Activated T-cell treated with anti-CD3 and anti-CD28 coated beads for 1 hour (primary cell): ENCODE data around the gene COLEC11.

ENCODE experiments used
- DNase-seq: peaks from one replicate; pipeline ENCODE4 v3.0.0-alpha.2; 2020; ENCODE audit warnings: low read depth

COLEC11 gene

GRCh38 chr2:3639015-3639630 lies 44.2 kb downstream of the COLEC11 start:
- no peak for DNase-seq

- no peak for DNase-seq
Measured at GRCh38 chr2:3639653-3640052, 44.7 kb downstream of the COLEC11 start.

- no peak for DNase-seq
Measured at GRCh38 chr2:3641181-3641580, 46.3 kb downstream of the COLEC11 start.

DNA sequence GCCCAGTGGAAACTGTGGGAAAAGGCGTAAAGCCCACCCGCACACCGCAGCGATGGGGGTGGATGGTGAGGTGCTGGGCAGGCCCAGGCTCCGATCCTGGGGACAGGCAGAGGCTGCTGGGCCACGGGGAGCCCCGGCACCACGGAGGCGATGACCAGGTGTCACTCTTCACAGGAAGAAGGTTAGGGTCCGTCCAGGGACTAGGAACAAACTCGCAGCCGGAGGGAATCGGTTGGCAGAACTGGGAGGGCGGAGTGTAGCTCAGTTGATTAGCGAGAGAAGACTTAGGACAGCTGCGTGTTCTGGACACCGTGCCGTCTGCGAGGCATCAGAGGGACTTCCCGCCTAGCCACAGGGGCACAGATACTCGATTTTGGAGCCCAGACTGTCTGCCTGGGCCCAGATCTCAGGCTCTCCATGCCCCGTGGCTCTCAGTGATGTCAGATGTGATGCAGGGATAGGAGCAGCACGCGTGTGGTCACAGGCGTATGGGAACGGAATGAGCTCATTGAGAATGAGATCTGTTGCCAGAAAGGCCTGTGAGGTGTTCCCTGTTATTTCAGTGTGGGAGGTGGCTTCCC lies 47.0 kb downstream of the COLEC11 start:
- DNase-seq, result no peak

- DNase-seq, result no peak
Measured at GRCh38 chr2:3642521-3643215, 47.8 kb downstream of the COLEC11 start.

GRCh38 chr2:3643371-3644245 lies 48.7 kb downstream of the COLEC11 start:
- no peak for DNase-seq

- DNase-seq, result no peak
Measured at GRCh38 chr2:3644246-3644525, 49.3 kb downstream of the COLEC11 start.

GRCh38 chr2:3644891-3645605 lies 50.1 kb downstream of the COLEC11 start:
- DNase-seq, result no peak

DNA sequence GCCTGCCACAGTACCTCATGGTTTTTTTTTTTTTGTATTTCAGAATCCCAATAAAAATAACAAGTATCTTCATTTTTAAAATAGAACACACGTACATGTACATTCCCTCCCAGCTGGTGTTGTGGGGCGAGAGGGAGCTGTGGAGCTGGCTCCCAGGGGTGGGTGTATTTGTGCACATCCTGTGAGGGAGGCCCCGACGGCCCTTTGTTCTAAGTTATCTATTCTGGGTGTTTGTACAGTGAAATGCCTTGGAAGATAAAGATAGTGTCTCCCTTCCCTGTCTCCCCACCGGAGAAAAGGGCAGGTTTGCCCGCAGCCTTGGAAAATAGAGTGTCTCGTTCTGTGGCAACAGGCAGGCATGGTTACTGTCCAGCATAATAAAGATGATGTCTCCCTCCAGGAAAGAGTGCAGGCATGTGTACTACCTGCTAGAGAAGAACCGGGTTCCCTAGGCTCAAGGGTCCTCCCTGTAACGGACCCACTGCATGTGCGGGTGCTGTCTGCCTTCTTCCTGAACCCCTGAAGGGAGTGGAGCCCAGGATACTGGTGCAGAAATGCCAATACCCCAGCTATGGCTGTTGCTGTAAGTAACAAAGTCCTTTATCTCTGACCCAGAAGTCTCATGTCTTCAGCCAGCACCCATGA lies 51.0 kb downstream of the COLEC11 start:
- no peak for DNase-seq

- DNase-seq, result no peak
Measured at GRCh38 chr2:3646446-3646845, 51.5 kb downstream of the COLEC11 start.

- DNase-seq, result no peak
Measured at GRCh38 chr2:3647246-3647645, 52.3 kb downstream of the COLEC11 start.

GRCh38 chr2:3647831-3648651 lies 53.1 kb downstream of the COLEC11 start:
- no peak for DNase-seq

GRCh38 chr2:3648652-3649177 lies 53.8 kb downstream of the COLEC11 start:
- no peak for DNase-seq

GRCh38 chr2:3649581-3649980 lies 54.7 kb downstream of the COLEC11 start:
- no peak for DNase-seq

- DNase-seq, result no peak
Measured at GRCh38 chr2:3650140-3650920, 55.4 kb downstream of the COLEC11 start.

GRCh38 chr2:3651691-3652648 lies 57.1 kb downstream of the COLEC11 start:
- DNase-seq, result peak; percentile 31

DNA sequence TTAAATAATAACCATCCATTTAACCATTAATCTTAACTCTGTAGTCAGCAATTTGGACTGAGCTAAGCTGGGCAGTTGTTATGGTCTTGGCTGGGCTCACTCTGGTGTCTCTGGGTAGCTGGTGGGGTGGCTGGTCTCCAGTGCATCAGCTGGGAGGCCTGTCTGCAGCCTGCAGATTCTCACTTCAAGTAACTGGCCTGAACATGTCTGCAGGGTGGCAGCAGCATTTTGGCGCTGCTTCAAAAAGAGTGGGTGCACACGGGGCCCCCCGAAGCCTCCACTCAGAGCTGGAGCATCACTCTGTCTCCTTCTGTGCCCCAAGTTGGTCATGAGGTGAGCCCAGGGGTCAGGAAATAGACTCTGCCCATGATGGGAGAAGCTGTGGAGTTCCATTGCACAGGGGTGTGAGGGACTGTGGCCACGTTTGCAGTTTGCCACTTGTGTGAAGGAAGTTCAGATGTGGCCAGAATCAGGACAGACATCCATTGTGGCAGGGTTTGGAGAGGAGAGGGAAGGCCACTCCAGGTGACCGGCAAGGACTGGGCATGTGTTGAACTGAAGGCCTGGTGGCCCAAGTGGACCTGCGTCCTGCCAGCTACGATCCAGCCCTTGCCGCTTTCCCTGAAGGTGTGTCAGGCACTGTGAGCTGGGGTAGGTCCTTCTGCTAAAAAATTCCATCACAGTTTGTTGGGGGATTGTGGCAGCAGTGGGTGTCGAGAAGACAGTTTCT lies 58.1 kb downstream of the COLEC11 start:
- no peak for DNase-seq

- DNase-seq, result no peak
Measured at GRCh38 chr2:3654011-3654410, 59.1 kb downstream of the COLEC11 start.
